Thymus (tissue), 11 donors: ENCODE data around the gene MYORG. TPM values are rescaled to one million over a fixed set of nuclear protein-coding genes. Genes with fewer than 3 reads are reported as not detected.
A peak's percentile ranks its signal among the peaks of the same experiment; 100 is the strongest.

Experiments
- DNase-seq, 9 donors: peaks; one replicate each; pipeline ENCODE4 v3.0.0-alpha.2; 2013; ENCODE audit warnings: low spot score in 9 of 9, low read depth in 6 of 9, missing footprints in 1 of 9
- H3K27ac ChIP-seq, 2 donors: one replicate each; pipeline ENCODE4 v1.5.1; 2013; ENCODE audit warnings: control low read depth in 1 of 2, low read depth in 1 of 2, low read length in 1 of 2, mild to moderate bottlenecking in 1 of 2, moderate library complexity in 1 of 2
- H3K27me3 ChIP-seq, 2 donors: one replicate each; pipeline ENCODE4 v1.5.1; 2013; ENCODE audit warnings: low read length in 1 of 2; ENCODE audit not compliant: control insufficient read depth in 2 of 2, insufficient read depth in 1 of 2
- H3K36me3 ChIP-seq, 2 donors: one replicate each; pipeline ENCODE4 v1.5.1; 2013; ENCODE audit warnings: low read length in 1 of 2, mild to moderate bottlenecking in 1 of 2, moderate library complexity in 1 of 2; ENCODE audit not compliant: control insufficient read depth in 2 of 2, insufficient read depth in 2 of 2
- H3K4me1 ChIP-seq, 2 donors: one replicate each; pipeline ENCODE4 v1.5.1; 2013; ENCODE audit warnings: low read length in 2 of 2; ENCODE audit not compliant: control insufficient read depth in 2 of 2, insufficient read depth in 2 of 2
- H3K4me3 ChIP-seq, 2 donors: one replicate each; pipeline ENCODE4 v1.5.1; 2013; ENCODE audit warnings: low read length in 2 of 2, control low read depth in 1 of 2, mild to moderate bottlenecking in 1 of 2
- H3K9me3 ChIP-seq, 2 donors: one replicate each; pipeline ENCODE4 v1.5.1; 2013; ENCODE audit warnings: low read length in 1 of 2, mild to moderate bottlenecking in 1 of 2; ENCODE audit not compliant: control insufficient read depth in 2 of 2, insufficient read depth in 1 of 2
- WGBS: extraction: QIAGEN DNeasy Blood & Tissue Kit; methylation state at CpG from one replicate; pipeline ENCODE4 v1.1.7; 2013; 5-methylcytosine and 5-hydroxymethylcytosine counted together
- polyA plus RNA-seq: library from polyadenylated mRNA; stranded (reverse); fragments of 200-250 nt; gene quantifications from one replicate; pipeline ENCODE4 v1.2.3, GENCODE V29; 2013
- total RNA-seq: library from RNA; stranded (reverse); fragments of 120-200 nt; gene quantifications from one replicate; pipeline ENCODE4 v1.2.4, GENCODE V29; 2013
- donor health status: healthy.

MYORG gene
- total and polyA plus RNA-seq, 2 donors, result 0.52 to 1.3 TPM

DNA sequence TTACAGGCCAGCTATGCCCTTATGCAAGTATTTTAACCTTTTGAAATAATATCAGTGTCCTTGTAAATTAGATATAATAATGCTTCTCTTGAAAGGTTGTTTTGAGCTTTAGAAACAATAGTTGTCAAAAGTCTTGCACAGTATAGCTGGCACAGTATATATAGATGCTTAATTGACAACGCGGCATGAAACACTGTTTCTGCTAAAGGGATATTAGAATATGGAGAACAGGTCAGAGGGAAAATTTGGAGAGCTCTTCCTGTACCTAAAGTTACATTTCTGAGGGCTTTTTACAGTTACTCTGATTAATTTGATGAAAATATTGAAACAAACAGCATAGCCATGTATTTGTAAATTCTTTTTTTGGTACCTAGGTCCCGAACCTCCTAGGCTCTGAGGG is 42.9 kb downstream of the MYORG start:
- DNase-seq, result no peak
- WGBS, result 75% methylated on average over 3 of the region's 3 CpGs
- Histone ChIP-seq H3K4me1 (peaks cover 2 to 3% of the 10 kb centered on the region in 2 donors), H3K27me3 (no peaks in the 10 kb centered on the region), H3K27ac (no peak overlapping the region), H3K4me3 (no peak overlapping the region), H3K36me3 (peaks cover 5 to 12% of the 10 kb centered on the region in 2 donors), H3K9me3 (no peaks in the 10 kb centered on the region)

DNA sequence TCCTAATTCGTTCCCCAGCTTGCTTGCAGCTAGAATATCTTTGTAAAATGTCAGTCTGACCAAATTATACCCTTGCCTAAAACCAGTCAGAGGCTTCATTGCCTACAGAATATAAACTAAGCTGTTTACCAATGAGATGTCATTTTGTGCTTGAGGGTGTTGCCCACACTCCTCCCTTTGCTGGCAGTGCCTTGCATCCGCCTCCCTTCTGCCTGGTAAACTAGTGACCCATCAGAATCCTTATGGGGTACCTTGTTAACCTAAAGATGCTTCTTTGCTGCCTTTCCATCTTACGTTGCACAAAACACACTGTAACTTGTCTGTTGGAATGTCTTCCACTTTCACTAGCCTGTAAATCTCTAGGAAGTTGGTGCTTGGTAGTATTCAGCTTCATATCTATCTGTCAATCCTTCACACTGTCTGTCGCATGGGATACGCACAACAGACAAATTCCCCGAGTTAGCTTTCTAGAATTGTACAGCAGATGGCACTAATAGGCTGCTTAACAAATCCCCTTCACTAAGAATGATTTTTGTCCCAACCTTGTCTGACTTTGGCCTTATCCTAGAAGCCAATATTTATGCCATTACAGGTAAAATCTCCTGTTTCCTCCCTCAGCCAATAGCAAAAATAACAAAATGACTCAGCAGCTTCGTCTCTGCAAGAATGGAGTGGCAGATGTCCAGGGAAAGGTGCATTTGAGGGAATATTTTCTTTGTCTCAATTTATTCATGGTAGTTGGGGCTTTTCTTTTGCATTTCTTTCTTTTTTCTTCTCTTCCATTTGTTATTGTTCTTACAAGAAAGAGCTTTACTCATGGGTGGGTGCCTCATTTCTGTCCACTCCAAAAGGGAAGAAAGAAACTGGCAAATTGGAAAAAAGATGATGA is 44.4 kb downstream of the MYORG start:
- H3K27me3 ChIP-seq, result no peaks in the 10 kb centered on the region
- peaks cover 7 to 14% of the 10 kb centered on the region in 2 donors for H3K4me1 ChIP-seq
- H3K36me3 ChIP-seq, result peaks cover 0 to 7% of the 10 kb centered on the region in 2 donors
- peak in 2 of 9 donors; percentile 32 to 61 for DNase-seq
- H3K9me3 ChIP-seq, result no peaks in the 10 kb centered on the region
- no peak overlapping the region for H3K4me3 ChIP-seq
- WGBS, result 74% methylated on average over 7 of the region's 7 CpGs
- no peak overlapping the region for H3K27ac ChIP-seq

DNA sequence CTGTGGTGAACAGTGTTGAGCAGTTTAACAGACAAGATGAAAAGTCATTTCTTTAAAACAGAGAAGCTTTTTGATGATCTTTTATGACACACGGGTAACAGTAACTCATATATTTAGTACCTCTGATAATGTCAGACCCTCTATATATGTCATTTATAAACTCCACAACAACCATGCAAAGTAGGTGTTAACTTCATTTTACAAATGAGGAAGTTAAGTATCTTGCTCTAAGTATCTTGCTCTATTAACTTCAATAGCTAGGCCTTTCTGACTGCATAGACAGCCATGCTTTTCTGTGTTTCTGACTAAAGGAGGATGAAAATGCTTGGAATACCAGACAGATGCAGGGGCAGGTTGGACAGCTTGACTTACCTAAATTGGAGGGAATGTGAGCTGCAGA is 45.5 kb downstream of the MYORG start:
- WGBS, result 91% methylated on average over 1 of the region's 1 CpG
- no peaks in the 10 kb centered on the region for H3K9me3 ChIP-seq
- DNase-seq, result no peak
- H3K27ac ChIP-seq, result no peak overlapping the region
- H3K4me3 ChIP-seq, result no peak overlapping the region
- H3K36me3 ChIP-seq, result peaks cover 0 to 7% of the 10 kb centered on the region in 2 donors
- H3K27me3 ChIP-seq, result no peaks in the 10 kb centered on the region
- peaks cover 7 to 14% of the 10 kb centered on the region in 2 donors for H3K4me1 ChIP-seq

DNA sequence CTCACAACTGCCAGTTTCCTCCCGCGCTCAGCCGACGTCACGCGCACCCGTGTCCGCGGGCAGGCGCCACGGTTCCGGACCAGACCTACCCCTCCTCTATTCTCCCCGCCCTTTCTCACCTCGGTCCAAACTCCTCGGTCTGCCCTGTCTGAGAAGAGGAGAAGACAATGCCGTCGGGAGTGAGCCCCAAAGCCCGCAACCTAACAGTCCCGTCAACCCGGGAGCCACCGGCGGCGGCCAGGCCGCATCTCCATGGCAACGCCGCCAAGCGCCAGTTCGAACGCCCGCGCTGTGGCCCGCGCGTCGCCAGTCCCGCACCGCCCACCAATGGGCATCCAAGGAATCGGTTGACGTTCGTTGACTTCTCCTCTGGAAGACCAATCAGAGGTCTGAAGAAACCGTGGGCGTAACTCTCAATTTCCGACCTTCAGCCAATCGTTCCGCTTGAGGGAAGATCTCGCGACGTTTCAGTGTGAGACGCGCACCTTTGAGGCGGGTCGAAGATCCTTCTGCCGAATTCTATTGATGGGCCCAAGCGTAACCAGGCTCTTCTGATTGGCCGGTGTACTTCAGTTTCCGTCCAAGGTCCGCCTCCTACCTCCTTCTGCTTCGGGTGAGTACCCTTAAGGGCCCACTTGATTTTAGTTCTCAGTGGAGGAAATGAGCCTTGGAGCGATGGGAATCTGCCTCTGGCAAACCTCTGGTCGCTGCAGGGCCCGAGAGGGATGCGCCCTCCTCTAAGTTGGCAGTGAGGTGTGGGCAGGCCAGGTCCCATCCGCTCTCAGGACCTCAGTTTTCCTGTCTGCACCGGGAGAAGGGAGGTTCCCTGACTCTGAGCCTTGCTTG is 47.5 kb downstream of the MYORG start, which contains the start of the genes KIF24 and NUDT2:
Gene KIF24, minus strand, starts transcription at position 282 of the 846 bp plus-strand sequence. CDS start 17,922 bp downstream, outside the sequence.
Gene NUDT2, plus strand, starts transcription at position 583 of the 846 bp plus-strand sequence. CDS start 9,471 bp downstream, outside the sequence.
- DNase-seq, result peak; percentile 94 to 100 (median 99)
- Histone ChIP-seq H3K36me3 (no peaks in the 10 kb centered on the region), H3K9me3 (no peaks in the 10 kb centered on the region), H3K27ac (peak within 1 kb of the TSS; percentile 92 to 94), H3K4me3 (peak within 1 kb of the TSS; percentile 61 to 97), H3K27me3 (no peaks in the 10 kb centered on the region), H3K4me1 (peaks cover 7 to 14% of the 10 kb centered on the region in 2 donors)
- under 1% methylated on average over 64 of the region's 64 CpGs for WGBS

DNA sequence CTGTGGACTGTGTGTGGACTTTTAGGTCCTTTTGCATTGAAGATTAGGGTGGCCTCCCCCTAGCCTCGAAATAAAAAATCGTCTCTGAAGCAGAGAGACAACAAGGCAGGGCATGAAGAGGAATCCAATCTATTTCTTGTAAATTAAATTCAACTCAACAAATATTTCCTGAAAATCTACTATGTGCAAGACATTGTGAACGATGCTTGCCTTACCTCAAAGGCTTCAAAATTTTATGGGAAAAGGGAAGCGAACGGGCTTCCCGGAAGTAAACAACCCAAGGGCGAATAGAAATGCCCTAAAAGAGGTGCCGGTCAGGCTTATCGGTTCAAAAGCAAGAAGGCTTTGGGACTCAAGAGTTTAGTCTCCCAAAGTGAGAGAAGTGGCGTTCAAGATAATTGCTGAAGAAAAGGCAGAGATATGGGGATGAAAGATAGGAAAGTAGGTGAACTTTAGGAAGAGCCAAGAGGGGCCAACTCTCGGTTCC is 48.2 kb downstream of the MYORG start:
- Histone ChIP-seq H3K4me1 (peaks cover 7 to 14% of the 10 kb centered on the region in 2 donors), H3K27ac (peak overlapping the region; percentile 43 to 77), H3K36me3 (no peaks in the 10 kb centered on the region), H3K4me3 (peak overlapping the region; percentile 61 to 73), H3K27me3 (no peaks in the 10 kb centered on the region), H3K9me3 (no peaks in the 10 kb centered on the region)
- under 1% methylated on average over 11 of the region's 11 CpGs for WGBS
- DNase-seq, result peak in 2 of 9 donors; percentile 2 to 4

DNA sequence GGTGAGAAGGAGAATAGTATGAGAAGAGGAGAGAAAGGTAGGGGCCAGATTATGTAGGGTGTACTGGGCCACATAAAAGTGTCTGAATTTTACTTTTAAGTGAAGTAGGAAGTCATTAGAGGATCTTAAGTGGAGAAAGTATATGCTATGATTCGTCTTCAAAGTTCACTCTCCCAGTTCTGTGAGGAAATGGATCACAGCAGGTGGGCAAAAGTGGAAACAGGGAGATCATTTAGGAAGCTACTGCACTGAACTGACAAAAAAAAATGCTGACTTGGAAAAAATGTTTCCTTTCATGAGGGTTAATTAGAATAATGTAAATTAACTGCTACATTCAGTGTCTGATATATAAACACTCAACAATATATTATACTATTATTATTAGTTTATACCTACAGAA is 50.0 kb downstream of the MYORG start:
- 89% methylated on average over 1 of the region's 1 CpG for WGBS
- no peak for DNase-seq

DNA sequence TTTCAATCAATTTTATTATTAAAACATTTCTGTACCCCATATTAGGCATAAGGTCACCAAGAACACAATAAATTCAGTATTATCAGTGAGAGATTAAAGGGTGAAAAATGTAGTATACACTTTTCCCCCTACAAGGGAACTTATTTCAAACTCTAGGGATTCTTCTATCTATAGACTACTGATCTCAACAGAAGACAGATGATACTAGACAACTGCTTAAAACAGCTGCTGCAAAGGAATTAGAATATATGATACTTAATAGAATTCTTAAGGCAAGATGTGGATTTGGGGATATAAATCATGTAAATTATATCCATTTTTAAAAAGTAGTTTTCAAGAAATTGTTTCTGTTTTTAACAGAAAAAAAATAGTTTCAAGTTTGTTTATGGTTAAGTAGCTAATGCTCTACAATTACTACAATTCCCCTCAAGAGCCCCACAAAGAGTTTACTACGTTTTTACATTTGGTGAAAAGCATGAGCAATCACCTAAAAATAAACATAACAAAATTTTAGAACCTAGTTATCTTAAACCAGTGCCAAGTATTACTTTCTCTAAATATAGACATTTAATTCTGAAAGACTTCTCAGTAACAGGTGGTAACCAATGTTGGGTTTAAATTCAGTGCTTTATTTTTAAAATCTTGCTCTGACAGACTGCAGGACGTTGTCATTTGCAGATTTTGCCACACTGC is 53.7 kb downstream of the MYORG start:
- no peak for DNase-seq
- WGBS, result 98% methylated on average over 2 of the region's 2 CpGs
- Histone ChIP-seq H3K4me3 (no peak overlapping the region), H3K36me3 (peaks cover under 1 to 16% of the 10 kb centered on the region in 2 donors), H3K9me3 (no peaks in the 10 kb centered on the region), H3K4me1 (peaks cover 0 to 4% of the 10 kb centered on the region in 2 donors), H3K27ac (no peak overlapping the region), H3K27me3 (no peaks in the 10 kb centered on the region)

More for the DNA sequence above, 50.0 kb downstream of the MYORG start:
- no peaks in the 10 kb centered on the region for H3K36me3 ChIP-seq
- H3K9me3 ChIP-seq, result no peaks in the 10 kb centered on the region
- H3K4me1 ChIP-seq, result peaks cover 7 to 14% of the 10 kb centered on the region in 2 donors
- H3K4me3 ChIP-seq, result no peak overlapping the region
- no peak overlapping the region for H3K27ac ChIP-seq
- no peaks in the 10 kb centered on the region for H3K27me3 ChIP-seq

DNA sequence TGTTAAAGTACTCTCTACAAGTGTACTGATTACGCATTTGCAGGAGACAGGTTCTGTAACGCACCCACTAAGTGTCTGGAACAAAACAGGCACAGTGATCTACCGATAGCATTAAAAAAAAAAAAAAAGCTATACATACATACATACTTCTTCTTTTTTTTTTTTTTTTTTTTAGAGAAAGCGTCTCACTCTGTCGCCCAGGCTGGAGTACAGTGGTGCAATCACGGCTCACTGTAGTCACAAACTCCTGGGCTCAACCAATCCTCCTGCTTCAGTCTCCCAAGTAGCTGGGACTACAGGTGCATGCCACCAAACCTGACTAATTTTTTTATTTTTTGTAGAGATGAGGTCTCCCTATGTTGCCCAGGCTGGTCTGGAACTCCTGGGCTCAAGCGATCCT is 55.2 kb downstream of the MYORG start:
- no peak overlapping the region for H3K27ac ChIP-seq
- 95% methylated on average over 7 of the region's 7 CpGs for WGBS
- H3K4me3 ChIP-seq, result no peak overlapping the region

More for the DNA sequence above, 55.2 kb downstream of the MYORG start:
- H3K9me3 ChIP-seq, result no peaks in the 10 kb centered on the region
- peaks cover 2 to 16% of the 10 kb centered on the region in 2 donors for H3K36me3 ChIP-seq
- no peak for DNase-seq
- no peaks in the 10 kb centered on the region for H3K4me1 ChIP-seq
- no peaks in the 10 kb centered on the region for H3K27me3 ChIP-seq
